GM21723 (cell line): ENCODE measurements around the gene TP53TG3B.
"Not testable (repeated sequence)": the region's sequence is repeated elsewhere in the genome, so short reads cannot be mapped to it uniquely, and the experiment has no call there.

Source experiments
- ATAC-seq: cut with Tn5 transposase; IDR thresholded peaks from one replicate; pipeline ENCODE4 v1.9.1; 2021; ENCODE audit warnings: mild to moderate bottlenecking, moderate library complexity; ENCODE audit not compliant: unreplicated experiment

Gene TP53TG3B, protein sequence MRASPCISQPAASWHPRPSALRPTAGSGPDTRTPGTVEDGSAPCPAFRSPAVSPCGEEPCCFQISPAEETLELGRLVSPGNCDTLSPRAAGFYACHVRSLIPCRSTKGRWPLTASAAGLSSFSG

DNA sequence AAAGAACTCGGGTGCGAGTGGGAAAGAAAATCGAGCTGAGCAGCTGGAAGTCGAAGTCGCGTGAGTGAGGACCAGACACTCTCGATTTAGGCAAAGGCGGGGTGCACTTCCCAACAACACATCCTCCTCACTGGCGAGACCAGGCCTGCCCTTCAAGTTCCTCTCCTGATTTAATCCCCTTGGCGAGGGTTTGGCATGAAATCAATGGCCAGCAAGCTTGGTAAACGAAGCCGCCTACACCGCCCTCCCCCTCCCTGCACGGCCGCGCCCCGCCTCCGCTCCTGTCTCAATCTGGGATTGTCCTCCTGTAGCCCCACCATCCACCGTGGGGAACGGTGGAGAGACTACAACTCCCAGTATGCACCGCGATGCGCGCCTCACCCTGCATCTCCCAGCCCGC lies at the start of gene TP53TG3B:
Gene TP53TG3B, plus strand, starts transcription at position 301 of the 400 bp plus-strand sequence. Its CDS starts 68 bp downstream, at position 369.
- ATAC-seq = not testable (repeated sequence)

DNA sequence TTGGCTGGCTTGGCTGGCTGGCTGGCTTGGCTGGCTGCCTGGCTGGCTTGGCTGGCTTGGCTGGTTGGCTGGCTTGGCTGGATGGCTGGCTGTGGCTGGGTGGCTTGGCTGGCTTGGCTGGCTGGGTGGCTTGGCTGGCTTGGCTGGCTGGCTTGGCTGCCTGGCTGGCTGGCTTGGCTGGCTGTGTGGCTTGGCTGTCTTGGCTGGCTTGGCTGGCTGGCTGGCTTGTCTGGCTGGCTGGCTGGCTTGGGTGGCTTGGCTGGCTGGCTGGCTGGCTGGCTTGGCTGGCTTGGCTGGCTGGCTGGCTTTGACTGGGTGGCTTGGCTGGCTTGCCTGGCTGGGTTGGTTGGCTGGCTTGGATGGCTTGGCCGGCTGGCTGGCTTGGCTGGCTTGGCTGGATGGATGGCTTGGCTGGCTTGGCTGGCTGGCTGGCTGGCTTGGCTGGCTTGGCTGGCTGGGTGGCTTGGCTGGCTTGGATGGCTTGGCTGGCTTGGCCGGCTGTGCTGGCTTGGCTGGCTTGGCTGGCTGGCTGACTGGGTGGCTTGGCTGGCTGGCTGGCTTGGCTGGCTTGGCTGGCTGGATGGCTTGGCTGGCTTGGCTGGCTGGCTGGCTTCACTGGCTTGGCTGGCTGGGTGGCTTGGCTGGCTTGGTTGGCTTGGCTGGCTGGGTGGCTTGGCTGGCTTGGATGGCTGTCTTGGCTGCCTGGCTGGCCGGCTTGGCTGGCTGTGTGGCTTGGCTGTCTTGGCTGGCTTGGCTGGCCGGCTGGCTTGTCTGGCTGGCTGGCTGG lies 24.2 kb upstream of the TP53TG3B start:
- not testable (repeated sequence) for ATAC-seq

DNA sequence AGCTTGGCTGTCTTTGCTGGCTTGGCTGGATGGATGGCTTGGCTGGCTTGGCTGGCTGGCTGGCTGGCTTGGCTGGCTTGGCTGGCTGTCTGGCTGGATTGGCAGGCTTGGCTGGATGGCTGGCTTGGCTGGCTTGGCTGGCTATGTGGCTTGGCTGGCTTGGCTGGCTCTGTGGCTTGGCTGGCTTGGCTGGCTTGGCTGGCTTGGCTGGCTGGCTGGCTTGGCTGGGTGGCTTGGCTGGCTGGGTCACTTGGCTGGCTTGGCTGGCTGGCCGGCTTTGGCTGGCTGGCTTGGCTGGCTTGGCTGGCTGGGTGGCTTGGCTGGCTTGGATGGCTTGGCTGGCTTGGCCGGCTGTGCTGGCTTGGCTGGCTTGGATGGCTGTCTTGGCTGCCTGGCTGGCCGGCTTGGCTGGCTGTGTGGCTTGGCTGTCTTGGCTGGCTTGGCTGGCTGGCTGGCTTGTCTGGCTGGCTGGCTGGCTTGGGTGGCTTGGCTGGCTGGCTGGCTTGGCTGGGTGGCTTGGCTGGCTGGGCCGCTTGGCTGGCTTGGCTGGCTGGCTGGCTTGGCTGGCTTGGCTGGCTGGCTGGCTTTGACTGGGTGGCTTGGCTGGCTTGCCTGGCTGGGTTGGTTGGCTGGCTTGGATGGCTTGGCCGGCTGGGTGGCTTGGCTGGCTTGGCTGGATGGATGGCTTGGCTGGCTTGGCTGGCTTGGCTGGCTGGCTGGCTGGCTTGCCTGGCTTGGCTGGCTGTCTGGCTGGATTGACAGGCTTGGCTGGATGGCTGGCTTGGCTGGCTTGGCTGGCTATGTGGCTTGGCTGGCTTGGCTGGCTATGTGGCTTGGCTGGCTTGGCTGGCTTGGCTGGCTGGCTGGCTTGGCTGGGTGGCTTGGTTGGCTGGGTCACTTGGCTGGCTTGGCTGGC lies 22.8 kb upstream of the TP53TG3B start:
- ATAC-seq = not testable (repeated sequence)

GRCh38 chr16:33338543-33338951 lies 22.1 kb upstream of the TP53TG3B start:
- ATAC-seq = not testable (repeated sequence)

- ATAC-seq = not testable (repeated sequence)
Measured at GRCh38 chr16:33339093-33340061, 21.3 kb upstream of the TP53TG3B start.
